Gastrocnemius medialis (tissue), 4 donors: ENCODE results near the gene MORN5. TPM values are rescaled to one million over a fixed set of nuclear protein-coding genes. Genes with fewer than 3 reads are reported as not detected.

Source experiments
- ATAC-seq, 2 donors: fragments of 150-250 bp; one replicate each; pipeline ENCODE4 v1.9.1; 2016
- DNase-seq, 2 donors: peaks; one replicate each; pipeline ENCODE4 v3.0.0-alpha.2; 2019
- H3K27ac ChIP-seq, 4 donors: fragments of 200-600 bp; sonication (generic); 1 replicate in 1 of 4; 2 replicates in 3 of 4; pipeline ENCODE4 v1.5.1; 2016 to 2018; ENCODE audit warnings: mild to moderate bottlenecking in 2 of 4, moderate library complexity in 1 of 4
- H3K27me3 ChIP-seq, 3 donors: fragments of 200-600 bp; sonication (generic) in 2 of 3; 1 replicate in 1 of 3; 2 replicates in 2 of 3; pipeline versions ENCODE4 v1.5.1 to v1.6.0; 2016 to 2019; ENCODE audit warnings: mild to moderate bottlenecking in 1 of 3, moderate library complexity in 1 of 3
- H3K36me3 ChIP-seq, 2 donors: fragments of 200-600 bp; sonication (generic) in 1 of 2; one replicate each; pipeline ENCODE4 v1.5.1; 2017 to 2018
- H3K4me1 ChIP-seq, 2 donors: fragments of 200-600 bp; sonication (generic) in 1 of 2; one replicate each; pipeline ENCODE4 v1.5.1; 2016 to 2017; ENCODE audit warnings: mild to moderate bottlenecking in 2 of 2
- H3K4me3 ChIP-seq, 4 donors: fragments of 200-600 bp; sonication (generic) in 3 of 4; 1 replicate in 1 of 4; 2 replicates in 3 of 4; pipeline ENCODE4 v1.5.1; 2016 to 2019; ENCODE audit warnings: mild to moderate bottlenecking in 2 of 4
- H3K9me3 ChIP-seq, 3 donors: fragments of 200-600 bp; sonication (generic) in 2 of 3; 1 replicate in 1 of 3; 2 replicates in 2 of 3; pipeline ENCODE4 v1.5.1; 2016 to 2019
- CTCF ChIP-seq, 5 experiments: fragments of 450-650 bp in 3 of 5; fragments of 200-600 bp in 2 of 5; sonication (generic) in 2 of 5; IDR thresholded peaks in 4 of 5; conservative IDR thresholded peaks in 1 of 5; 1 replicate in 4 of 5; 2 replicates in 1 of 5; pipeline ENCODE4 v1.5.1; 2016 to 2019; ENCODE audit warnings: antibody characterized with exemption in 5 of 5, mild to moderate bottlenecking in 3 of 5, moderate library complexity in 3 of 5
- POLR2A ChIP-seq, 2 donors: fragments of 450-650 bp; IDR thresholded peaks; one replicate each; pipeline ENCODE4 v1.6.1; 2017; ENCODE audit warnings: antibody characterized with exemption in 2 of 2, mild to moderate bottlenecking in 2 of 2, moderate library complexity in 2 of 2
- in situ Hi-C, 4 donors: fragments of 200-750 bp; cut with MboI; loops; one replicate each; pipeline versions ENCODE4 v1.15.0 to v1.8.0; 2017; ENCODE audit warnings: low sequenced_read_pairs in 4 of 4
- intact Hi-C: fragments of 100-400 bp; cut with DNase I; formaldehyde crosslinking; loops from one replicate; pipeline ENCODE4 v1.15.1; 2023; ENCODE audit warnings: low total_unique reads
- total RNA-seq, 4 donors: library from RNA; depleted of rRNA; stranded (reverse); fragments of >200 nt; gene quantifications; one replicate each; pipeline versions ENCODE4 v1.1.0 to v1.2.3, GENCODE V29; 2016

Gene MORN5
- total RNA-seq, 4 donors from 2014 or later, result not detected

- Histone ChIP-seq H3K4me3 (no peak overlapping the region), H3K36me3 (no peaks in the 10 kb centered on the region), H3K27me3 (peaks cover 0 to 15% (median 12%) of the 10 kb centered on the region in 3 donors), H3K4me1 (no peaks in the 10 kb centered on the region), H3K27ac (no peak overlapping the region), H3K9me3 (no peaks in the 10 kb centered on the region)
- in situ Hi-C loops, result no loop called here
- DNase-seq (no peak), ATAC-seq (no peak)
- intact Hi-C loops, result no loop called here
- no peak for TF ChIP-seq POLR2A (IDR thresholded peaks at IDR 0.05)
- no peak for TF ChIP-seq CTCF (IDR thresholded peaks at IDR 0.05 in 4 of 5, conservative IDR thresholded peaks at IDR 0.05 in 1 of 5)
These were observed 27.2 kb downstream of the MORN5 start for GRCh38 chr9:122186777-122187470.

- no peak for ATAC-seq
- TF ChIP-seq CTCF (IDR thresholded peaks at IDR 0.05 in 4 of 5, conservative IDR thresholded peaks at IDR 0.05 in 1 of 5), result no peak
- no peak for TF ChIP-seq POLR2A (IDR thresholded peaks at IDR 0.05)
- Histone ChIP-seq H3K4me1 (no peaks in the 10 kb centered on the region), H3K9me3 (no peaks in the 10 kb centered on the region), H3K27ac (no peak overlapping the region), H3K4me3 (no peak overlapping the region), H3K36me3 (no peaks in the 10 kb centered on the region), H3K27me3 (peaks cover 0 to 2% (median 0%) of the 10 kb centered on the region in 3 donors)
- in situ Hi-C loops (no loop called here), intact Hi-C loops (no loop called here)
- DNase-seq, result no peak
These were observed 28.7 kb downstream of the MORN5 start for GRCh38 chr9:122188369-122188768.

GRCh38 chr9:122190597-122191381 lies 31.1 kb downstream of the MORN5 start:
- no peak for ATAC-seq
- Histone ChIP-seq H3K27ac (no peak overlapping the region), H3K4me1 (no peaks in the 10 kb centered on the region), H3K9me3 (no peaks in the 10 kb centered on the region), H3K36me3 (no peaks in the 10 kb centered on the region), H3K27me3 (no peaks in the 10 kb centered on the region), H3K4me3 (no peak overlapping the region)
- in situ Hi-C loops (no loop called here), intact Hi-C loops (no loop called here)
- DNase-seq, result no peak
- no peak for TF ChIP-seq POLR2A (IDR thresholded peaks at IDR 0.05)
- no peak for TF ChIP-seq CTCF (IDR thresholded peaks at IDR 0.05 in 4 of 5, conservative IDR thresholded peaks at IDR 0.05 in 1 of 5)

GRCh38 chr9:122191584-122191983 lies 31.9 kb downstream of the MORN5 start:
- in situ Hi-C loops, result no loop called here
- Histone ChIP-seq H3K27ac (no peak overlapping the region), H3K36me3 (no peaks in the 10 kb centered on the region), H3K4me1 (no peaks in the 10 kb centered on the region), H3K27me3 (no peaks in the 10 kb centered on the region), H3K4me3 (no peak overlapping the region), H3K9me3 (no peaks in the 10 kb centered on the region)
- no peak for TF ChIP-seq POLR2A (IDR thresholded peaks at IDR 0.05)
- TF ChIP-seq CTCF (IDR thresholded peaks at IDR 0.05 in 4 of 5, conservative IDR thresholded peaks at IDR 0.05 in 1 of 5), result no peak
- intact Hi-C loops, result no loop called here
- DNase-seq, result no peak
- no peak for ATAC-seq
